HG03354 (cell line): ENCODE results near the gene MAMDC2.
"Not testable (repeated sequence)": the region's sequence is repeated elsewhere in the genome, so short reads cannot be mapped to it uniquely, and the experiment has no call there.

Experiments used
- ATAC-seq: cut with Tn5 transposase; IDR thresholded peaks from one replicate; pipeline ENCODE4 v1.9.1; 2021; ENCODE audit warnings: mild to moderate bottlenecking; ENCODE audit not compliant: unreplicated experiment, poor library complexity, severe bottlenecking

The MAMDC2 gene

GRCh38 chr9:70160686-70161600, 117.3 kb downstream of the MAMDC2 start:
- no peak for ATAC-seq

- no peak for ATAC-seq
Observed at GRCh38 chr9:70165006-70165602, 121.5 kb downstream of the MAMDC2 start.

DNA sequence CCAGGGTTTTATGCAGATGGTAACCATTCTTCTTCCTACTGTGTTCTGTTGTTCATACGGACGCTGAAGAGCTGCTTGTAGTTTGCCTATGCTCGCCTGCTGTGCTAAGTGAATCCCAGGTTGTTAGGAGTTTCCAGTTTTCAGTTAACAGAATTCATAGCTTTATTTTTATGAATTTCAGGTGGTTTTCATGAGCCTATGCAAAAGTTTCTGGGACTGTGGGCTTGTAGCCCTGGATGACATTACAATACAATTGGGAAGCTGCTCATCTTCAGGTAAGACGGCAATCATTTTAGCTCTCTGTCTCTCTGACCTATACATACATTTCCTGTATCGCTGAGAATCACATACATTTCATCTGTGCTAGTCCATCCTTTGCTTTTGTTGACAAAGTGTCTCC, 124.9 kb downstream of the MAMDC2 start:
- ATAC-seq, result no peak

- no peak for ATAC-seq
Observed at GRCh38 chr9:70169222-70169621, 125.6 kb downstream of the MAMDC2 start.

DNA sequence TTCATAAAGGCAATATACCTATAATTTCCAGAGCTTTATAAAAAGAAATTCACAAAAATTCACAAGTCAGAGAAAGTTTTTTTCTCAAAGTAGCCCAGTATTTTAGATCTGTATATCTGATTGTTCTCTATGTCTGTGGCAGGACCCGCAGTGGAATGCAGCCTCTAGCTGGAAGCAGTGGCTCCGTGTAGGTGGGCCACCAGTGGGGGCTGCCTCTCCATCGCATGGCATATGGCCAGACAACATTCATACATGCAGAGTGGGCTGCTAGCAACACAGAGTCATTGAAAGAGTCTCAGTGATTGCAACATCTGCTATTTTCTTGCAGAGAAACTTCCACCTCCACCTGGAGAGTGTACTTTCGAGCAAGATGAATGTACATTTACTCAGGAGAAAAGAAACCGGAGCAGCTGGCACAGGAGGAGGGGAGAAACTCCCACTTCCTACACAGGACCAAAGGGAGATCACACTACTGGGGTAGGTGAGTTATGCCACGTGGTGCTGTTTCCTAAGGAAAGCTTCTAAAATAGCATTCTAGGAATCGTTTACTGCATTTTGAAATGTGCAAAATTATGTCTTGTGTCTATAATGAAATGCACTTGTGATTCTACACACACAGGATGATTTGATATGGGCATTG, 126.6 kb downstream of the MAMDC2 start:
- ATAC-seq, result no peak

- no peak for ATAC-seq
Observed at GRCh38 chr9:70172532-70172931, 128.9 kb downstream of the MAMDC2 start.

GRCh38 chr9:70177121-70177520, 133.5 kb downstream of the MAMDC2 start:
- no peak for ATAC-seq

DNA sequence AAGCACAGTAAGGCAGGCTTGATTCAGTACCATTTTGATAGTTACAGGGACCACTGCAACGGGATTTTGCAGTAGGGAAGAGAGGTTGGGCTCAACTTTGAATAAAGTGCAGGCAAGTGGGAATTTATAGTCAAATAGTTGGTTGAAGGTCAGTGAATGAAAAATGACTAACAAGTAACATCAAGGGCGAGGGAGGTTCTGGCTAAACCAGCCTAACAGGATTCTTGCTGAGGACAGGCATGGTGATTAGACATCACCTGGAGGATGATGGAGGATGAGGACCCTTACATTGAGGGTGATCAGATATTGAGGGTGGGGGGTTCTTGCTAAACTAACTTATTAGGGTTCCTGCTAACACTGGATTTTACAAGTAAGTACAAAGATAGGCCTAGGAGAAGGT, 149.1 kb downstream of the MAMDC2 start:
- no peak for ATAC-seq

DNA sequence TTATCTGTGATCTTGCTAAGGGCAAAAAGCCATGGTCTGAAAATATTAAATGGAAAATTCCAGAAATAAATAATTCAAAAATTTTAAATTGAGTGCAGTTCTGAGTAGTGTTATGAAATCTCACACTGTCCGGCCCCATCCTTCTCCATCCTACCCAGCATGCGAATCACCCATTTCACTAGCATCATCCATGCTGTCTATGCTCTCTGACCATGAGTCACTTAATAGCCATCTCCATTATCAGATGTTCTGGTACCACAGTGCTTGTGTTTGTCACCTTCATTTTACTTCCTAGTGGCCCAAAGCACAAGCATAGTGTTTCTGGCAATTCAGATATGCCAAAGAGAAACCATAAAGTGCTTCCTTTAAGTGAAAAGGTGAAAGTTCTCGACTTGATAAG, 151.8 kb downstream of the MAMDC2 start:
- ATAC-seq, result no peak

DNA sequence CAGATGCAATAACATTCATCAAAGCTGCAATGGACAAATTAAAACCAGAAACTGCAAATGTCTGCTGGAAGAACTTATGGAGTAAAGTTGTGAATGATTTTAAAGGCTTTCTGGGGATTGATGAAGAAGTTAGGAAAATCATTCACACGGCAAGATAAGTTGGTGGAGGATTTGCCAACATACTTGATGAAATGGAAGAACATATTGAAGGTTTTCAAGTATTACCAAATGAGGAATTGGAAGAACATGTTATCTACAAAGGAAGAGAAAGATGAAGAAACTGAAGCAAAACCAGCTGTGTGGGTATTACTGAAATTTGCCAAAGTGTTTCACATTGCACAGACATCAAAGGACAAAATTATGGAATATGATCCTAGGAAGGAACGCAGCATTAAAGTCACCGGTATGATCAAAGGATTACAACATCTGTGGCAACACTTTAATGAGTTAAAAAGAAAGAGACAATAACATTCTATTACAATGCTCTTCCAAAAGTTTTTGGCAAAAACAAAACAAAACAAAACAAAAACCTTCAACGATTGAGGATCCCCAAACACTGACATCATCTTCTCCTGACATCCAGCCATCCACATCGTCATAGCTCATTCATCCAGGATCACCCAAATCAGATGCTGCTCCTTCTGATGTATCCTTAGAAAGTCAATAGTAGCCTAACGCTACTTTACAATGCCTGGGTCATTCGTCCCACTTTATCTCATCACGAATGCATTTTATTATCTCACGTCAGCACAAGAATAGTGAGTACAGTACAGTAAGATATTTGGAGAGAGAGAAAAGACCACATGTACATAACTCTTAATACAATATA, 153.8 kb downstream of the MAMDC2 start:
- ATAC-seq, result no peak

DNA sequence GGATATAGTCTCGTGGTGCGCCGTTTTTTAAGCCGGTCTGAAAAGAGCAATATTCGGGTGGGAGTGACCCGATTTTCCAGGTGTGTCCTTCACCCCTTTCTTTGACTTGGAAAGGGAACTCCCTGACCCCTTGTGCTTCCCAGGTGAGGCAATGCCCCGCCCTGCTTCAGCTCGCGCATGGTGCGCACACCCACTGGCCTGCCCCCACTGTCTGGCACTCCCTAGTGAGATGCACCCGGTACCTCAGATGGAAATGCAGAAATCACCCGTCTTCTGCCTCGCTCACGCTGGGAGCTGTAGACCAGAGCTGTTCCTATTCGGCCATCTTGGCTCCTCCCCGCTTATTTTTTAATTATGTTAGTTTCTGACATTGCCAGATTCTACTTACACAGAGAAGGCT, 161.1 kb downstream of the MAMDC2 start:
- ATAC-seq, result not testable (repeated sequence)

DNA sequence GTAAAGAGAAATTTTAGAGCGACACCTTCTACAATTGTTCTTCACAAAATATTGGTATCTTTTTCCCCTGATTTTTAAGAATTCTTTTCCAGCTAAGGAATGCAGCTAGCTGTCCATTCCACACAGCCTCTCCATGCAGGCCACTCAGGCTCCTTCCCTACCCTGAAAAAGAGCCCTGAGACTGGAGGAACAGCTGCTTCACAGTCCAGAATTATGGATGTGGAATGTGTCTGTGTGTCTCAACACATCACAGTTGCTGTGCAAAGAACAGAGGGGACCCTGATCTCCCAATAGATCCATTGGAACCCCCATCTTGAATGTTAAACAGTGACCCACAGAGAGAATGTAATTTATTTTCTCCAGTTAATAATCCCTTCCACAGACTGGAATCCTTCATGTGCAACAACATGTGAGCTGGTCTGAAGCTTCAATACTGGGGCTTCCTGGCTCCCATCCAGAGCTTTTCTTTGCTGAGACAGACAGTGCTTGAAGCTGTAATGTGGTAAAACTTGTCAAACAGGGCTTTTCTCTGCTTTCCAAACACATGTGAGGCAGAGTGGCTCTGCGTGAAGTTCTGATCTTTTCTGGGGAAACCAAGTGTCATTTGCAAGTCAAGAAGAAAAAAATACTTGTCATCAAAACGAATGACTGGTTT, 161.8 kb downstream of the MAMDC2 start:
- ATAC-seq, result no peak

DNA sequence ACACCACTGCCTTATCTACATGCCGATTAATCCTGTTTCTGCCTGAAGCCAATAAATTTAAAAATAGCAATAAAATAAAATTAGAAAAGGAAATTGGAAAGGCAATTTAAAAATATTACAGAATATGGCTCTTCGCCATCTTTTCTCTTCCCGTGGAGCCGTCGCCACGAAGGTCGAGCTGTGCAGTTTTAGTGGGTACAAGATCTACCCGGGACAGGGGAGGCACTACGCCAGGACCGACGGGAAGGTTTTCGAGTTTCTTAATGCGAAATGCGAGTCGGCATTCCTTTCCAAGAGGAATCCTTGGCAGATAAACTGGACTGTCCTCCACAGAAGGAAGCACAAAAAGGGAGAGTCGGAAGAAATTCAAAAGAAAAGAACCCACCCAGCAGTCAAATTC, 173.4 kb downstream of the MAMDC2 start:
- ATAC-seq, result no peak

DNA sequence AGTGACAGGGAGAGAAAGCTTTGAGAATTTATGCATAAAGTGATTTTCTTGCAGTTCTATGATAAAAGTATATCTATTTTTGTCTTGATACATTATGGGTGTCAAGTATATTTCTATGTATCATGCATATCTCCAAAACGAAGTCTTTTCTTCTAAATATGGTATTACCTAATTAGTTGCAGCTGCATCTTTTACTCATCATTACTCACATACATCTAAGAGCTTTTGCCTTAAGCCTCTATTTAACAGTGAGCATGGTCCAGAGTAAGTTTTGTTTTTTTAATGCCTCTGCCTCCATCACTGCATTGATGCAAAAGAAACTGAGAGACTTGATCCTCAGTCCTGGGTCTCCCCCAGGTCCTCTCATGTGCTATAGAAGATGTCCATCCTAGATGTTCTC, 175.1 kb downstream of the MAMDC2 start:
- ATAC-seq, result no peak

- no peak for ATAC-seq
Observed at GRCh38 chr9:70220216-70220615, 176.6 kb downstream of the MAMDC2 start.

DNA sequence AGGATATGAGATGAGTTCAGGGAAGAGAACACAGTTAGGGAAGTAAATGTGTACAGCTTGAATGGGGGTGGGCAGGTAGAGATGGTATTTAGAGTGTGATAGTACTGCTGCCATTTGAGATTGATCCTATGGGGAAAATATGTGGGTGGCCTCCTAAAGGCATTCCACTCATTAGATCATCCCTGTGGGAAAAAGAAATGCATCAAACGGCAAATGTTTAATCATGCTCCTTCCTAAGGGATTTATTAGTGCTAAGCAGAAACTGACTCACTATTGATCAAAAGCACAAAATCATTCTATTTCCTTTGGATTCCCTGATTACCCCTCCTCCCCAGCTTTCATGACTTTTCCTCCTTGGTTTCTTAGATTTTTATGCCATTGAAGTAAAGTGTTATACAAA, 178.7 kb downstream of the MAMDC2 start:
- ATAC-seq, result no peak

DNA sequence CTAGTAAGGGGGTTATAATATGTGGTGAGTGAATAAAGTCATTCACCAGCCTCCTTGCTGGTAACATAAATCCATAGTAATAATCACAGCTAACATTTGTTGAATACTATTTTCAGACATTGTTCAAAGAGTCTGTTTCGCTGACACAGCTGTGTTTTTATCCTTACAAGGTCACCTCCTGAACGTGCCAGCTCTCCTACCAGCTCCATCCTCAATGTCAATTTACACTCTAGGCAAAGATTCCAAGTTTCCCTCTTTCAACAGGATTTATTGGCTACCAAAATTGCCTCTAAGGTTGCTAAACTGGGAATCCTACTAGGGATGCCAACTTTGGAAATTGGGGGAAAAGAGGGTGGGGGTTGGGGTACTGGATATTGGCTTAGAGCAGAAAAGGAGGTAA, 184.5 kb downstream of the MAMDC2 start:
- ATAC-seq, result no peak

DNA sequence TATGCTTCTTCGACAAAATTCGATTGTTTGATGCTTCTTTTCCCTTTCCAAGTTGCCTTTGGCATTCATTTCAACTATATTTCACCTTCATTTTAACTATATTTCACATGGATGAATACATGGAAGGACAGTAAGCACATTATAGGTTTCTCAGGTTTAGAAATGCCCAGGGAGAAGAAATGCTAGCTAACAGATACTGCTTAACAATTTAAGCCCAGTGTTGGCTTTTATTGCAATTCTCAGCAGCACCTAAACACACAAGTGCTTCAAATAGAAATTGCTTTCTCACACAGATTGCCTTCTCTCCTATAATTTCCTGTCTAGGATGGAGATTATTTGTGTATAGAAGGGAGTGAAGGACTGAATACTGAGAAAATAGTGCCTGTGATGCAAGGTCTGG, 185.0 kb downstream of the MAMDC2 start:
- ATAC-seq, result no peak

DNA sequence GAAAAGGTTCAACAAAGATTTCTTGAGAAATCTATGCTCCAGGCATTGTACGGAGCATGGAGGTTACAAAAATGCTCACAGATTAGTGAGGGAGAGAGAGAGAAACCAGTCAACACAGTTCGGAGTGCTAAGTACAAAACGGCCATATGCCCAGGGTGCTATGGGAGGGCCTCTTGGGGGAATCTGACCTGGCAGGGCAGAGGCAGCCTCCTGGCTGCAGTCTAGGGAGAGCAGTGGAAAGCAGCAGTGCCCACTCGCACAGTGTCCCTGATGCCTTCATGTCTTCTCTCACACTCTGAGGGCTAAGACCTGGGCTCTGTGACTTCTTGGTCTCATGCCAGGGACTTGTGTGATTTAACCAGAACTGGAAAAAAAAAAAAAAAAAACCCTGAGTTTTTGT, 185.4 kb downstream of the MAMDC2 start:
- no peak for ATAC-seq

- ATAC-seq, result no peak
Observed at GRCh38 chr9:70229579-70229978, 185.9 kb downstream of the MAMDC2 start.
